ENCODE data around the gene TRIM45.

DNA sequence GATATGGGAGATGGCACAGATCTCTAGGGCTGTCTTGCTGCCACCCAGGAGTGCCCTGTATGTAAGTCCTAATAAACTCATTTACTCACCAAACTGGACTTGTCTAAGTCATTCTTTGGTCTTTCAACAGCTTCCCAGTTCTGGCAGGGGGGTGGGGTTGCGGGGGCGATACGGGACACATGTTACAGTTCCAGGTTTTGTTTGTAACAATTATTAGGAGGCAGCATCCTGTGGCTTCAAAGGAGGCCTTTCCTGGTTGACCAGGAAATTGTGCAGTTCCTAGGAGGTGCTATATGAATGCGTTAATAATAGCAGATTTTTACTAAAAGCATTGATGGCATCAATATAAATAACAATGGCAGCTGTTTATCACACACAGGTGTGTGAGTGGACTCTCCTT, 42.7 kb upstream of the TRIM45 start:
- TF ChIP-seq POLR2A (IDR thresholded peaks at IDR 0.05; ENCODE audit: low read depth, low read length) (no peak), POLR2AphosphoS5 (IDR thresholded peaks at IDR 0.05; ENCODE audit: low read depth, low read length) (no peak), TAF1 (IDR thresholded peaks at IDR 0.05; ENCODE audit: low read depth, low read length) (no peak), SPI1 (IDR thresholded peaks at IDR 0.05; ENCODE audit: low read depth, low read length) (no peak)

Measured in GM12891 (cell line).